ENCODE results near the gene KRT33B. TPM values are rescaled to one million over a fixed set of nuclear protein-coding genes. Genes with fewer than 3 reads are reported as not detected.

Gene KRT33B
- total RNA-seq, 2 donors from 2014 or later, result not detected

DNA sequence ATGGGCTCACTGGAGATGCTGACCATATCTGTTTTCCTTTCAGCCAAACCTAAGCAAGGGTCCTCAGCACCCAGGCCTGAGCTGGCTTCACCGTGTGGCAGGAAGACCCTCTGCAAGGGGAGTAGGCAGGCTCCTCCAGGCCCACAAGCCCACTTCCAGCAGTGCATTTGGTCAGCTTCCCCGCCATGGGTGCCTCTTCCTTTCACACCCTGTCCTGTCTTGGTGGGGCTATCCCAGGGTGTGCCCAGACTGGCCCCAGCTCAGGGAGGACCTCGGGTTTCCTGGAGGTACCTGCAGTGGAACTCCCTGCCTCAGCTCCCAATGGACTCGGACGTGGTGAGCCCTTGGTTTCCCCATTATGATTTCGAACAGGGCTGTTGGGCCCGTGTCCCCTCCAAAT, 41.4 kb downstream of the KRT33B start:
- ATAC-seq (ENCODE audit: insufficient number of reproducible peaks, low FRiP score, low read depth) (no peak), DNase-seq (ENCODE audit: low spot score) (no peak)
- no peaks in the 10 kb centered on the region for H3K4me1 ChIP-seq (ENCODE audit: control insufficient read depth in 1 of 2, low read depth in 2 of 2)
- TF ChIP-seq, protein P1, sequence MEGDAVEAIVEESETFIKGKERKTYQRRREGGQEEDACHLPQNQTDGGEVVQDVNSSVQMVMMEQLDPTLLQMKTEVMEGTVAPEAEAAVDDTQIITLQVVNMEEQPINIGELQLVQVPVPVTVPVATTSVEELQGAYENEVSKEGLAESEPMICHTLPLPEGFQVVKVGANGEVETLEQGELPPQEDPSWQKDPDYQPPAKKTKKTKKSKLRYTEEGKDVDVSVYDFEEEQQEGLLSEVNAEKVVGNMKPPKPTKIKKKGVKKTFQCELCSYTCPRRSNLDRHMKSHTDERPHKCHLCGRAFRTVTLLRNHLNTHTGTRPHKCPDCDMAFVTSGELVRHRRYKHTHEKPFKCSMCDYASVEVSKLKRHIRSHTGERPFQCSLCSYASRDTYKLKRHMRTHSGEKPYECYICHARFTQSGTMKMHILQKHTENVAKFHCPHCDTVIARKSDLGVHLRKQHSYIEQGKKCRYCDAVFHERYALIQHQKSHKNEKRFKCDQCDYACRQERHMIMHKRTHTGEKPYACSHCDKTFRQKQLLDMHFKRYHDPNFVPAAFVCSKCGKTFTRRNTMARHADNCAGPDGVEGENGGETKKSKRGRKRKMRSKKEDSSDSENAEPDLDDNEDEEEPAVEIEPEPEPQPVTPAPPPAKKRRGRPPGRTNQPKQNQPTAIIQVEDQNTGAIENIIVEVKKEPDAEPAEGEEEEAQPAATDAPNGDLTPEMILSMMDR (IDR thresholded peaks at IDR 0.05), result no peak
- H3K27ac ChIP-seq, result no peak overlapping the region
- H3K4me3 ChIP-seq, result no peak overlapping the region
- H3K27me3 ChIP-seq (replicated peaks; ENCODE audit: insufficient read depth), result no peaks in the 10 kb centered on the region
- H3K36me3 ChIP-seq, result no peaks in the 10 kb centered on the region
- H3K9me3 ChIP-seq, result no peaks in the 10 kb centered on the region

DNA sequence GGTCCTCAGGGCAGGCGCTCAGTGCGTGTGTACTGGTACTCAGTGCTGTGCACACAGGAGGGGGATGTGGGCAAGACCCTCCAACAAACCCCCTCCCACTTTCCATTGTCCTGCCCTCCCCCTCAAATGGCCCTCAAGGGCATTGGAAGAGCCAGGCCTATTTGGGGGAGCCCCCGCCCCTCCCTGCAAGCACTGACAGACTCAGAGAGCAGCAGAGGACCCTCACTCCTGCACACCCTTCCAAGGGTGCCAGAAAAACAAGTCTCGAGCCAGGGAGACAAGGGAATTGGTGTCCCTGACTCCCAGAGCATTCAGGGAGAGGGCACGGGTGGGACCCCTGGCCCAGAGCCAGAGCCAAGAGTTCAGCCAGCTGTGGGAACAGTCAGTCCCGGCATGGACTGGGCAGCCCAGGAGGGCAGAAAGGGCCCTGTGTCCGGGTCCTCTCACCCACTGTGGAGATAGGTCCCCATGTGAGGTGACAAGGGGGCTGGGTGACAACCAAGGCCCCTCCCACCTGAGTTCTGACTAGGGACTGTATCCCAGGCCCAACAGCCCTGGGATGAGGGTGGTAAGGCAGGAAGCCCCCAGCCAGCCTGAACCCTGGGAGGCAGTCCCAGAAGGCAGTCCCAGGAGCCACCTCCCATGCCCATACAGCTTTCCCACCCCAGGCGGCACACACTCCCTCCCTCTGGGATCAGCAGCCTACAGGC, 42.0 kb downstream of the KRT33B start:
- no peaks in the 10 kb centered on the region for H3K27me3 ChIP-seq (replicated peaks; ENCODE audit: insufficient read depth)
- no peak overlapping the region for H3K4me3 ChIP-seq
- H3K4me1 ChIP-seq (ENCODE audit: control insufficient read depth in 1 of 2, low read depth in 2 of 2), result no peaks in the 10 kb centered on the region
- no peak for DNase-seq (ENCODE audit: low spot score)
- H3K9me3 ChIP-seq, result no peaks in the 10 kb centered on the region
- H3K36me3 ChIP-seq, result no peaks in the 10 kb centered on the region
- TF ChIP-seq, protein P1 (IDR thresholded peaks at IDR 0.05), result no peak
- H3K27ac ChIP-seq, result no peak overlapping the region
- no peak for ATAC-seq (ENCODE audit: insufficient number of reproducible peaks, low FRiP score, low read depth)

DNA sequence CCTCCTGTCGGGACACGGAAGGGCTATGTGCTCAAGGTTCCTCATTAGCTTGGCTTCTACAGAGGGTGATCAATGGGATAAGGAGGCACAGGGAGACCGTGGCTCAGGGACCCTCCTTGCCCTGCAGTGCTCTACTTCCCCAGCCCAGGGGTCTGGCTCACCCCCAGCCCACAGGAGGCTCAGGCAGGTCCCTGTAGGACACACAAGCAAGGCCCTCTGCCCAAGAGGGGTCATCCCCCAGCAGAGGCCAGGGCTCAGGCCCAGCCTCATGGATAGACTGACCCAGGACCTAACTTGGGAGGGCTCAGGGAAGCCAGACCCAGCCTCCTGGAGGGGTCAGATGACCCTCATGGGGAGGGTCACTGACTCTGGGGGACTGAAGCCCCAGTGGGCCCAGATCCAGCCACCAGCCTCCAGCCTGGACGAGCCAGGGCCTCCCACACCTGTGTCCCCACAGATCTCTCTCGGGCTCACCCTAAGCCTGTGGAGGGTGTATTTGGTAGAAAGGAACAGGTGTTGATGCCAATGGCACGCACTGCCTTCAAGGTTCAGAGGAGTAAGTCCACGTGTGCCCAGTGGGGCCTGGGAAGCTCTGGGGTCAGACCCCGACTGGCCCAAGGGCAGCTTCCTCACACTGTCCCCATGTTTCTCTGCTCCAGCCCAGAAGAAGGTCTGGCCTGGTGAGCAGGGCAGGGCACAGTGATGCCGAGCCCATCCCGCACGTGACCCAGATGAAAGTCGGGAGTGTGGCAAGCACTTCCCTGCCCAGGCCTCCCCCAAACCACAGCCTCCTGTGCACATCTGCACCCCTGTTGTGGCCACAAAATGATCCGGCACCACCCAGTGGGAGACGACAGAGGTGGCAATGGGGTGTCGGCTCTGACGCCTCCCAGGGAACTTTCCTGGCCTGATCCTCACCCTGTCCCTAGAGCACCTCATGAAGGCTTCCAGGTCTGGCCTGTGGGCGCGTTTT, 43.2 kb downstream of the KRT33B start:
- TF ChIP-seq, protein P1 (IDR thresholded peaks at IDR 0.05), result no peak
- Histone ChIP-seq H3K27me3 (replicated peaks; ENCODE audit: insufficient read depth) (no peaks in the 10 kb centered on the region), H3K4me3 (no peak overlapping the region), H3K9me3 (no peaks in the 10 kb centered on the region), H3K36me3 (no peaks in the 10 kb centered on the region), H3K27ac (no peak overlapping the region), H3K4me1 (ENCODE audit: control insufficient read depth in 1 of 2, low read depth in 2 of 2) (no peaks in the 10 kb centered on the region)
- ATAC-seq (ENCODE audit: insufficient number of reproducible peaks, low FRiP score, low read depth) (no peak), DNase-seq (ENCODE audit: low spot score) (no peak)

DNA sequence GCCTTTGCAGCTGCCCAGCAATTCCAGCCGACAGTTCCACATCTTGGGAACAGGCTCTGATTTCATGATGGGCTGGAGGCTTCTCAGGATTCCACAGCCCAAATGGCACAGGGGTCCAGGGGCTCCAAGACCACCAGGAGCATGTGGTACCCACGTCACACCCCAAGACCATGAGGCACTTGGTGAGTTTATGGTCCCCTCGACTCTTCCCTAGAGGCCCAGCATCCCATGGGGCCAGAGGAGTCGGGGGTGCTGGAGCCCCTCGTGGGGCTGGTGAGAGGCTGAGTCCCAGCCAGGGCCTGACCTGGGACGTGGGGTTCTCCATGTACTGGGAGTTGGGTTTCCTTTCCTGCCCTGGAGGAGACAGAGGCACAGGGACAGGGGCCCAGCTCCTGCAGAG, 44.0 kb downstream of the KRT33B start:
- Histone ChIP-seq H3K4me3 (no peak overlapping the region), H3K36me3 (no peaks in the 10 kb centered on the region), H3K4me1 (ENCODE audit: control insufficient read depth in 1 of 2, low read depth in 2 of 2) (no peaks in the 10 kb centered on the region), H3K27me3 (replicated peaks; ENCODE audit: insufficient read depth) (no peaks in the 10 kb centered on the region), H3K9me3 (no peaks in the 10 kb centered on the region), H3K27ac (no peak overlapping the region)
- DNase-seq (ENCODE audit: low spot score), result no peak
- TF ChIP-seq, protein P1 (IDR thresholded peaks at IDR 0.05), result no peak
- no peak for ATAC-seq (ENCODE audit: insufficient number of reproducible peaks, low FRiP score, low read depth)

DNA sequence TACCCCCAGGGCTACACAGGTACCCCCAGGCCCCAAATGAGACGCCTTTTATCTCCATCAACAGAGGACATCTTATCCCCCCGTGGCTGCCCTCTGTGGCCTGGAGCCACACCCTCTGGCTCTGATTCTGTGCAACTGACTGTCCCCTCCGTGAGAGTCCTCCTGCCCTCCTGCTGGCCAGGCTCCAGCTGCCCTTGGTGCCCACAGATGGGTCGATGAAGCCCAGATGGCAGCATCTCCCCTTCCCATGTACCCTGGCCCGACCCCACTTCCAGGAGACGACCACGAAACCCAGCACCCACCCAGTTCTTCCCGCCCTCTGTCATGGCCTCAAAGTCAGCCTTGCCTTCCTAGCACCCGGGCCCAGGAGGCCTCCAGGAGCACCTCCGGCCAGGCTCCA, 44.5 kb downstream of the KRT33B start:
- no peaks in the 10 kb centered on the region for H3K36me3 ChIP-seq
- no peak overlapping the region for H3K27ac ChIP-seq
- no peak overlapping the region for H3K4me3 ChIP-seq
- TF ChIP-seq, protein P1 (IDR thresholded peaks at IDR 0.05), result no peak
- ATAC-seq (ENCODE audit: insufficient number of reproducible peaks, low FRiP score, low read depth) (no peak), DNase-seq (ENCODE audit: low spot score) (no peak)
- H3K9me3 ChIP-seq, result no peaks in the 10 kb centered on the region
- H3K27me3 ChIP-seq (replicated peaks; ENCODE audit: insufficient read depth), result no peaks in the 10 kb centered on the region
- H3K4me1 ChIP-seq (ENCODE audit: control insufficient read depth in 1 of 2, low read depth in 2 of 2), result no peaks in the 10 kb centered on the region

Measured in thoracic aorta (tissue), 2 donors.